Measurements from ENCODE around the gene NUDT10.

GRCh38 chrX:51361251-51361650, 28.6 kb downstream of the NUDT10 start:
- TF ChIP-seq NFRKB (IDR thresholded peaks at IDR 0.05) (no peak), FOXA1 (IDR thresholded peaks at IDR 0.05) (no peak)

Measured in HEK293T (cell line).